Measurements from ENCODE around the gene LRRK1.
A peak's percentile ranks its signal among the peaks of the same experiment; 100 is the strongest.

LRRK1 gene

GRCh38 chr15:100878648-100879047 is 40.5 kb upstream of the LRRK1 start:
- Histone ChIP-seq H3K36me3 (no peaks in the 10 kb centered on the region), H3K4me1 (no peaks in the 10 kb centered on the region), H3K4me3 (ENCODE audit: low read depth, low read length) (peak overlapping the region; percentile 38), H3K9me3 (no peaks in the 10 kb centered on the region; the same call in 1 of the 2 replicates), H3K27me3 (peaks cover 17% of the 10 kb centered on the region)
- no peak for DNase-seq
- TF ChIP-seq CTCF (IDR thresholded peaks at IDR 0.05; ENCODE audit: low read depth, low read length): no peak

- H3K9me3 ChIP-seq: no peaks in the 10 kb centered on the region; the same call in 1 of the 2 replicates
- H3K36me3 ChIP-seq: no peaks in the 10 kb centered on the region
- peaks cover 17% of the 10 kb centered on the region for H3K27me3 ChIP-seq
- TF ChIP-seq CTCF (IDR thresholded peaks at IDR 0.05; ENCODE audit: low read depth, low read length): no peak
- peak overlapping the region; percentile 38 for H3K4me3 ChIP-seq (ENCODE audit: low read depth, low read length)
- peak; percentile 35 for DNase-seq
- no peaks in the 10 kb centered on the region for H3K4me1 ChIP-seq
Observed at GRCh38 chr15:100879061-100879463, 40.1 kb upstream of the LRRK1 start.

GRCh38 chr15:100879464-100880138 is 39.6 kb upstream of the LRRK1 start, which contains the start of gene ALDH1A3:
Gene ALDH1A3 (plus strand): TSS chr15:100879831. CDS start chr15:100879908, 77 bp downstream.
- no peak for TF ChIP-seq CTCF (IDR thresholded peaks at IDR 0.05; ENCODE audit: low read depth, low read length)
- no peaks in the 10 kb centered on the region; the same call in 1 of the 2 replicates for H3K9me3 ChIP-seq
- H3K27me3 ChIP-seq: peaks cover 17% of the 10 kb centered on the region
- H3K36me3 ChIP-seq: no peaks in the 10 kb centered on the region
- peak; percentile 28 for DNase-seq
- H3K4me1 ChIP-seq: no peaks in the 10 kb centered on the region
- H3K4me3 ChIP-seq (ENCODE audit: low read depth, low read length): peak within 1 kb of the TSS; percentile 38

GRCh38 chr15:100880139-100880896 is 38.8 kb upstream of the LRRK1 start:
- H3K9me3 ChIP-seq: no peaks in the 10 kb centered on the region; the same call in 1 of the 2 replicates
- peaks cover 3% of the 10 kb centered on the region; the same call in 1 of the 2 replicates for H3K4me1 ChIP-seq
- DNase-seq: no peak
- H3K4me3 ChIP-seq (ENCODE audit: low read depth, low read length): no peak overlapping the region
- peaks cover 17% of the 10 kb centered on the region for H3K27me3 ChIP-seq
- TF ChIP-seq CTCF (IDR thresholded peaks at IDR 0.05; ENCODE audit: low read depth, low read length): no peak
- H3K36me3 ChIP-seq: no peaks in the 10 kb centered on the region

- peaks cover 17% of the 10 kb centered on the region for H3K27me3 ChIP-seq
- H3K36me3 ChIP-seq: no peaks in the 10 kb centered on the region
- H3K4me1 ChIP-seq: peaks cover 3% of the 10 kb centered on the region; the same call in 1 of the 2 replicates
- no peak for TF ChIP-seq CTCF (IDR thresholded peaks at IDR 0.05; ENCODE audit: low read depth, low read length)
- H3K4me3 ChIP-seq (ENCODE audit: low read depth, low read length): no peak overlapping the region
- H3K9me3 ChIP-seq: no peaks in the 10 kb centered on the region; the same call in 1 of the 2 replicates
- no peak for DNase-seq
Observed at GRCh38 chr15:100880897-100881242, 38.3 kb upstream of the LRRK1 start.
